H9 (cell line): ENCODE measurements around the gene RAB14. TPM values are rescaled to one million over a fixed set of nuclear protein-coding genes. Genes with fewer than 3 reads are reported as not detected.

Experiments
- DNase-seq: peaks from one replicate; pipeline ENCODE4 v3.0.0-alpha.2; 2017
- H2AFZ ChIP-seq: one replicate; pipeline ENCODE4 v1.6.1; 2013; ENCODE audit warnings: mild to moderate bottlenecking, low read length, control low read depth, moderate library complexity
- H2AK5ac ChIP-seq: 2 replicates; pipeline ENCODE4 v1.6.1; 2013; ENCODE audit warnings: low read length, control low read depth, mixed read lengths; ENCODE audit not compliant: insufficient read length
- H2BK120ac ChIP-seq: one replicate; pipeline ENCODE4 v1.6.1; 2013; ENCODE audit warnings: low read depth, mild to moderate bottlenecking, low read length, control low read depth, inconsistent platforms; ENCODE audit not compliant: poor library complexity, severe bottlenecking
- H2BK12ac ChIP-seq: 2 replicates; pipeline ENCODE4 v1.6.1; 2013; ENCODE audit warnings: low read length, control low read depth, mixed read lengths, low read depth; ENCODE audit not compliant: insufficient read length
- H2BK15ac ChIP-seq: 2 replicates; pipeline ENCODE4 v1.6.1; 2013; ENCODE audit warnings: low read depth, low read length, control low read depth
- H2BK20ac ChIP-seq: one replicate; pipeline ENCODE4 v1.6.1; 2013; ENCODE audit warnings: low read depth, mild to moderate bottlenecking, low read length, control low read depth, inconsistent platforms; ENCODE audit not compliant: poor library complexity, severe bottlenecking
- H2BK5ac ChIP-seq: 2 replicates; pipeline ENCODE4 v1.6.1; 2013; ENCODE audit warnings: low read length, control low read depth, mixed read lengths; ENCODE audit not compliant: insufficient read length
- H3K14ac ChIP-seq: 2 replicates; pipeline ENCODE4 v1.6.1; 2013; ENCODE audit warnings: low read length, control low read depth; ENCODE audit not compliant: insufficient read depth
- H3K18ac ChIP-seq: 2 replicates; pipeline ENCODE4 v1.6.1; 2013; ENCODE audit warnings: low read depth, mild to moderate bottlenecking, mixed read lengths, low read length, control low read depth; ENCODE audit not compliant: insufficient read length
- H3K23ac ChIP-seq: 2 replicates; pipeline ENCODE4 v1.6.1; 2013; ENCODE audit warnings: low read length, control low read depth, mixed read lengths, low read depth; ENCODE audit not compliant: insufficient read length
- H3K23me2 ChIP-seq: 2 replicates; pipeline ENCODE4 v1.6.1; 2013; ENCODE audit warnings: low read depth, mild to moderate bottlenecking, mixed read lengths, low read length, control low read depth; ENCODE audit not compliant: insufficient read length, poor library complexity, severe bottlenecking
- H3K27ac ChIP-seq: 2 replicates; pipeline ENCODE4 v1.5.1; 2013; ENCODE audit warnings: low read length, control low read depth, mixed read lengths, low read depth; ENCODE audit not compliant: insufficient read length
- H3K27me3 ChIP-seq: 2 replicates; pipeline ENCODE4 v1.6.1; 2013; ENCODE audit warnings: low read length, control low read depth, inconsistent platforms; ENCODE audit not compliant: insufficient read depth
- H3K4ac ChIP-seq: 2 replicates; pipeline ENCODE4 v1.6.1; 2013; ENCODE audit warnings: low read depth, mild to moderate bottlenecking, control low read depth, inconsistent platforms, low read length, moderate library complexity
- H3K4me1 ChIP-seq: 2 replicates; pipeline ENCODE4 v1.6.1; 2013; ENCODE audit warnings: low read length, control low read depth, inconsistent platforms; ENCODE audit not compliant: insufficient read depth
- H3K4me2 ChIP-seq: 2 replicates; pipeline ENCODE4 v1.6.1; 2013; ENCODE audit warnings: low read length, control low read depth, mixed read lengths; ENCODE audit not compliant: insufficient read length, insufficient read depth
- H3K56ac ChIP-seq: 2 replicates; pipeline ENCODE4 v1.6.1; 2013; ENCODE audit warnings: low read depth, mild to moderate bottlenecking, mixed read lengths, low read length, control low read depth; ENCODE audit not compliant: insufficient read length
- H3K79me1 ChIP-seq: 2 replicates; pipeline ENCODE4 v1.6.1; 2013; ENCODE audit warnings: low read depth, mild to moderate bottlenecking, moderate library complexity, low read length, control low read depth, inconsistent platforms; ENCODE audit not compliant: insufficient read depth, poor library complexity, severe bottlenecking
- H3K79me2 ChIP-seq: 2 replicates; pipeline ENCODE4 v1.6.1; 2013; ENCODE audit warnings: low read length, control low read depth, inconsistent platforms; ENCODE audit not compliant: insufficient read depth
- H3K9ac ChIP-seq: 2 replicates; pipeline ENCODE4 v1.6.1; 2013; ENCODE audit warnings: low read length, control low read depth, mixed read lengths; ENCODE audit not compliant: insufficient read length; ENCODE audit errors: extremely low read depth
- H3K9me3 ChIP-seq: one replicate; pipeline ENCODE4 v1.6.1; 2013; ENCODE audit warnings: low read depth, low read length, inconsistent platforms; ENCODE audit not compliant: control insufficient read depth
- H3T11ph ChIP-seq: one replicate; pipeline ENCODE4 v1.6.1; 2013; ENCODE audit warnings: mild to moderate bottlenecking, low read length, control low read depth, inconsistent platforms
- H4K20me1 ChIP-seq: one replicate; pipeline ENCODE4 v1.6.1; 2013; ENCODE audit not compliant: control insufficient read depth, insufficient read length, insufficient read depth
- H4K5ac ChIP-seq: 2 replicates; pipeline ENCODE4 v1.6.1; 2013; ENCODE audit warnings: low read depth, mild to moderate bottlenecking, mixed read lengths, low read length, control low read depth; ENCODE audit not compliant: insufficient read length
- H4K8ac ChIP-seq: replicated peaks from 2 replicates; pipeline ENCODE4 v1.6.1; 2013; ENCODE audit warnings: low read length, control low read depth, mixed read lengths, low read depth; ENCODE audit not compliant: insufficient read length
- H4K91ac ChIP-seq: 2 replicates; pipeline ENCODE4 v1.6.1; 2013; ENCODE audit warnings: low read depth, mild to moderate bottlenecking, moderate library complexity, mixed read lengths, low read length, control low read depth; ENCODE audit not compliant: insufficient read length
- H3K27ac Mint-ChIP-seq, 3 experiments: 2 replicates in 2 of 3; 3 replicates in 1 of 3; pipeline ENCODE4 v1.8.0; 2020 to 2021; ENCODE audit warnings: mixed read lengths in 3 of 3, mild to moderate bottlenecking in 1 of 3, moderate library complexity in 1 of 3
- H3K27me3 Mint-ChIP-seq: 2 replicates; pipeline ENCODE4 v1.8.0; 2021; ENCODE audit warnings: low read depth, mild to moderate bottlenecking, moderate library complexity, mixed read lengths
- H3K36me3 Mint-ChIP-seq, 3 experiments: 2 replicates in 2 of 3; 3 replicates in 1 of 3; pipeline ENCODE4 v1.8.0; 2020 to 2021; ENCODE audit warnings: low read depth in 3 of 3, mixed read lengths in 3 of 3; ENCODE audit not compliant: insufficient read depth in 1 of 3
- H3K4me1 Mint-ChIP-seq, 2 experiments: 2 replicates each; pipeline ENCODE4 v1.8.0; 2020; ENCODE audit warnings: mixed read lengths in 2 of 2
- H3K4me3 Mint-ChIP-seq, 2 experiments: 2 replicates in 1 of 2; 3 replicates in 1 of 2; pipeline ENCODE4 v1.8.0; 2020 to 2021; ENCODE audit warnings: mild to moderate bottlenecking in 2 of 2, mixed read lengths in 2 of 2, moderate library complexity in 1 of 2
- H3K9me3 Mint-ChIP-seq, 2 experiments: 2 replicates in 1 of 2; 3 replicates in 1 of 2; pipeline ENCODE4 v1.8.0; 2020; ENCODE audit warnings: mild to moderate bottlenecking in 2 of 2, mixed read lengths in 2 of 2, moderate library complexity in 1 of 2
- WGBS: extraction: QIAGEN DNeasy Blood & Tissue Kit; methylation state at CpG from one replicate; pipeline ENCODE4 v1.1.7; 2013; ENCODE audit warnings: missing lambda C conversion rate, low lambda C conversion rate, mixed read lengths; ENCODE audit not compliant: insufficient read length; ENCODE audit errors: extremely low coverage; 5-methylcytosine and 5-hydroxymethylcytosine counted together
- total RNA-seq: library from RNA; stranded (reverse); gene quantifications from 2 replicates; pipeline ENCODE4 v1.2.1, GENCODE V29; 2021
- TF ChIP-seq, protein P1 (sequence below): fragments of 200-600 bp; sonication (generic); conservative IDR thresholded peaks from 3 replicates; pipeline ENCODE4 v1.8.0; 2021; ENCODE audit warnings: antibody characterized with exemption, mild to moderate bottlenecking

RAB14 gene
- total RNA-seq, 1 experiment from 2014 or later, result 33.6 TPM

GRCh38 chr9:121237916-121238315, 36.2 kb upstream of the RAB14 start:
- Histone ChIP-seq H2BK5ac (no peak overlapping the region), H4K5ac (no peak overlapping the region), H3K14ac (no peak overlapping the region), H3K18ac (no peak overlapping the region), H4K8ac (no peak overlapping the region), H3K23me2 (no peaks in the 10 kb centered on the region), H4K91ac (no peak overlapping the region), H3K56ac (no peak overlapping the region), H2BK12ac (no peak overlapping the region), H3K4me1 (no peaks in the 10 kb centered on the region), H2AFZ (no peak overlapping the region), H3K9ac (no peak overlapping the region), H3K79me2 (no peaks in the 10 kb centered on the region), H2BK120ac (no peak overlapping the region), H3K23ac (no peak overlapping the region), H2AK5ac (no peak overlapping the region), H3K27me3 (no peaks in the 10 kb centered on the region), H3T11ph (no peak overlapping the region), H3K4me2 (no peak overlapping the region), H4K20me1 (no peaks in the 10 kb centered on the region), H2BK20ac (no peak overlapping the region), H3K9me3 (no peaks in the 10 kb centered on the region), H3K4ac (no peak overlapping the region), H2BK15ac (no peak overlapping the region), H3K27ac (no peak overlapping the region), H3K79me1 (no peaks in the 10 kb centered on the region)
- Mint-ChIP-seq H3K27ac (no peak overlapping the region), H3K4me1 (peaks cover 7% of the 10 kb centered on the region in 2 experiments), H3K4me3 (no peak overlapping the region), H3K9me3 (no peaks in the 10 kb centered on the region), H3K27me3 (peaks cover 56% of the 10 kb centered on the region), H3K36me3 (no peaks in the 10 kb centered on the region)
- TF ChIP-seq, protein P1, sequence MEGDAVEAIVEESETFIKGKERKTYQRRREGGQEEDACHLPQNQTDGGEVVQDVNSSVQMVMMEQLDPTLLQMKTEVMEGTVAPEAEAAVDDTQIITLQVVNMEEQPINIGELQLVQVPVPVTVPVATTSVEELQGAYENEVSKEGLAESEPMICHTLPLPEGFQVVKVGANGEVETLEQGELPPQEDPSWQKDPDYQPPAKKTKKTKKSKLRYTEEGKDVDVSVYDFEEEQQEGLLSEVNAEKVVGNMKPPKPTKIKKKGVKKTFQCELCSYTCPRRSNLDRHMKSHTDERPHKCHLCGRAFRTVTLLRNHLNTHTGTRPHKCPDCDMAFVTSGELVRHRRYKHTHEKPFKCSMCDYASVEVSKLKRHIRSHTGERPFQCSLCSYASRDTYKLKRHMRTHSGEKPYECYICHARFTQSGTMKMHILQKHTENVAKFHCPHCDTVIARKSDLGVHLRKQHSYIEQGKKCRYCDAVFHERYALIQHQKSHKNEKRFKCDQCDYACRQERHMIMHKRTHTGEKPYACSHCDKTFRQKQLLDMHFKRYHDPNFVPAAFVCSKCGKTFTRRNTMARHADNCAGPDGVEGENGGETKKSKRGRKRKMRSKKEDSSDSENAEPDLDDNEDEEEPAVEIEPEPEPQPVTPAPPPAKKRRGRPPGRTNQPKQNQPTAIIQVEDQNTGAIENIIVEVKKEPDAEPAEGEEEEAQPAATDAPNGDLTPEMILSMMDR, result no peak
- no peak for DNase-seq
- WGBS, result no CpG with 5 or more reads among the region's 3 CpGs
